Inferior parietal cortex (tissue), 1 donor: ENCODE data around the gene KRT79.

ENCODE experiments used
- DNase-seq: peaks from one replicate; pipeline ENCODE4 v3.0.0-alpha.2; 2016; ENCODE audit errors: extremely low spot score

Gene KRT79

GRCh38 chr12:52819731-52820510, 14.2 kb downstream of the KRT79 start:
- DNase-seq = no peak

- DNase-seq = no peak
Observed at GRCh38 chr12:52818887-52819420, 15.2 kb downstream of the KRT79 start.

- DNase-seq = no peak
Observed at GRCh38 chr12:52818388-52818787, 15.7 kb downstream of the KRT79 start.

- no peak for DNase-seq
Observed at GRCh38 chr12:52817699-52818238, 16.3 kb downstream of the KRT79 start.

- DNase-seq = no peak
Observed at GRCh38 chr12:52817003-52817698, 17.0 kb downstream of the KRT79 start.

- DNase-seq = no peak
Observed at GRCh38 chr12:52815676-52816588, 18.2 kb downstream of the KRT79 start.

GRCh38 chr12:52815161-52815560, 18.9 kb downstream of the KRT79 start:
- DNase-seq = no peak

GRCh38 chr12:52814710-52815155, 19.4 kb downstream of the KRT79 start:
- DNase-seq = no peak

- no peak for DNase-seq
Observed at GRCh38 chr12:52813885-52814709, 20.0 kb downstream of the KRT79 start, which contains the start of gene KRT4. TSS of gene KRT4 (minus strand) at chr12:52814116. CDS start at chr12:52814058, 58 bp downstream.

GRCh38 chr12:52813203-52813819, 20.8 kb downstream of the KRT79 start:
- no peak for DNase-seq

GRCh38 chr12:52812749-52813148, 21.4 kb downstream of the KRT79 start:
- no peak for DNase-seq

GRCh38 chr12:52812073-52812400, 22.1 kb downstream of the KRT79 start:
- DNase-seq = no peak

- no peak for DNase-seq
Observed at GRCh38 chr12:52811191-52812072, 22.7 kb downstream of the KRT79 start.

- DNase-seq = no peak
Observed at GRCh38 chr12:52810554-52810953, 23.6 kb downstream of the KRT79 start.

GRCh38 chr12:52809166-52809565, 24.9 kb downstream of the KRT79 start:
- DNase-seq = no peak

- DNase-seq = no peak
Observed at GRCh38 chr12:52808573-52809160, 25.4 kb downstream of the KRT79 start.

- no peak for DNase-seq
Observed at GRCh38 chr12:52807544-52808470, 26.3 kb downstream of the KRT79 start.
